Lower lobe of right lung (tissue), 2 donors: ENCODE results near the gene CEP250. TPM values are rescaled to one million over a fixed set of nuclear protein-coding genes. Genes with fewer than 3 reads are reported as not detected.

Source experiments
- ATAC-seq, 2 donors: fragments of 200-7000 bp; cut with Tn5 transposase; one replicate each; pipeline ENCODE4 v1.9.1; 2020 to 2022; ENCODE audit warnings: mild to moderate bottlenecking in 2 of 2, moderate library complexity in 2 of 2
- DNase-seq: peaks from one replicate; pipeline ENCODE4 v3.0.0-alpha.2; 2020
- H3K27ac ChIP-seq: fragments of 200-600 bp; one replicate; pipeline ENCODE4 v1.8.0; 2022
- H3K27me3 ChIP-seq: fragments of 200-600 bp; one replicate; pipeline ENCODE4 v1.8.0; 2022; ENCODE audit warnings: low read depth
- H3K36me3 ChIP-seq: fragments of 200-600 bp; one replicate; pipeline ENCODE4 v1.8.0; 2022; ENCODE audit warnings: mild to moderate bottlenecking
- H3K4me1 ChIP-seq: fragments of 200-600 bp; one replicate; pipeline ENCODE4 v1.8.0; 2022
- H3K4me3 ChIP-seq: fragments of 200-600 bp; one replicate; pipeline ENCODE4 v1.8.0; 2022; ENCODE audit warnings: mild to moderate bottlenecking
- H3K9me3 ChIP-seq: fragments of 200-600 bp; one replicate; pipeline ENCODE4 v1.8.0; 2022
- CTCF ChIP-seq: fragments of 200-600 bp; IDR thresholded peaks from one replicate; pipeline ENCODE4 v1.8.0; 2022; ENCODE audit warnings: antibody characterized with exemption, mild to moderate bottlenecking
- intact Hi-C: fragments of 100-400 bp; cut with DNase I; formaldehyde crosslinking; loops from one replicate; pipeline ENCODE4 v1.11.0; 2022
- total RNA-seq: library from RNA; stranded (reverse); fragmentation: NEBNext Ultra II Directional; extraction: Animal tissue kit (Norgen Biotek cat#: 25700); gene quantifications from one replicate; pipeline ENCODE4 v1.2.1, GENCODE V29; 2021
- donor health status: DM: no; HTN: yes; CAD: no; lungs with severe emphysema.

The CEP250 gene
- total RNA-seq, 1 donor from 2014 or later: 30.7 TPM

- DNase-seq (no peak), ATAC-seq (no peak)
- peaks cover 3% of the 10 kb centered on the region for H3K4me1 ChIP-seq
- no peak for TF ChIP-seq CTCF
- no peaks in the 10 kb centered on the region for H3K9me3 ChIP-seq
- H3K36me3 ChIP-seq: no peaks in the 10 kb centered on the region
- intact Hi-C loops: no loop called here
- H3K4me3 ChIP-seq: no peak overlapping the region
- no peak overlapping the region for H3K27ac ChIP-seq
- no peaks in the 10 kb centered on the region for H3K27me3 ChIP-seq
Measured at GRCh38 chr20:35436177-35436573, 19.2 kb upstream of the CEP250 start.

GRCh38 chr20:35437599-35437998 is 17.8 kb upstream of the CEP250 start:
- H3K9me3 ChIP-seq: no peaks in the 10 kb centered on the region
- intact Hi-C loops: no loop called here
- no peaks in the 10 kb centered on the region for H3K36me3 ChIP-seq
- no peak for TF ChIP-seq CTCF
- H3K27ac ChIP-seq: peak overlapping the region; percentile 46
- no peaks in the 10 kb centered on the region for H3K27me3 ChIP-seq
- ATAC-seq (peak in 1 of 2 donors; percentile 8), DNase-seq (no peak)
- peaks cover 3% of the 10 kb centered on the region for H3K4me1 ChIP-seq
- peak overlapping the region; percentile 28 for H3K4me3 ChIP-seq

- H3K27me3 ChIP-seq: no peaks in the 10 kb centered on the region
- H3K9me3 ChIP-seq: no peaks in the 10 kb centered on the region
- no peak overlapping the region for H3K4me3 ChIP-seq
- H3K36me3 ChIP-seq: no peaks in the 10 kb centered on the region
- H3K4me1 ChIP-seq: peaks cover 3% of the 10 kb centered on the region
- no peak overlapping the region for H3K27ac ChIP-seq
- ATAC-seq: no peak
- intact Hi-C loops: no loop called here
- DNase-seq: no peak
- no peak for TF ChIP-seq CTCF
Measured at GRCh38 chr20:35443003-35443402, 12.4 kb upstream of the CEP250 start.

- DNase-seq (no peak), ATAC-seq (no peak)
- H3K4me1 ChIP-seq: no peaks in the 10 kb centered on the region
- no peak overlapping the region for H3K4me3 ChIP-seq
- no peak for TF ChIP-seq CTCF
- no peaks in the 10 kb centered on the region for H3K9me3 ChIP-seq
- H3K27ac ChIP-seq: no peak overlapping the region
- no peaks in the 10 kb centered on the region for H3K36me3 ChIP-seq
- intact Hi-C loops: no loop called here
- no peaks in the 10 kb centered on the region for H3K27me3 ChIP-seq
Measured at GRCh38 chr20:35444226-35444625, 11.2 kb upstream of the CEP250 start.

- no peak for TF ChIP-seq CTCF
- intact Hi-C loops: no loop called here
- no peaks in the 10 kb centered on the region for H3K36me3 ChIP-seq
- H3K27ac ChIP-seq: no peak overlapping the region
- H3K27me3 ChIP-seq: no peaks in the 10 kb centered on the region
- peak overlapping the region; percentile 51 for H3K4me3 ChIP-seq
- H3K9me3 ChIP-seq: no peaks in the 10 kb centered on the region
- DNase-seq (no peak), ATAC-seq (peak in 1 of 2 donors; percentile 6)
- no peaks in the 10 kb centered on the region for H3K4me1 ChIP-seq
Measured at GRCh38 chr20:35446356-35447078, 8.9 kb upstream of the CEP250 start.
